ENCODE measurements around the gene BABAM2. TPM values are rescaled to one million over a fixed set of nuclear protein-coding genes. Genes with fewer than 3 reads are reported as not detected.

The BABAM2 gene
- total and polyA plus RNA-seq, 2 experiments from 2014 or later: 17.8 to 21.5 TPM

DNA sequence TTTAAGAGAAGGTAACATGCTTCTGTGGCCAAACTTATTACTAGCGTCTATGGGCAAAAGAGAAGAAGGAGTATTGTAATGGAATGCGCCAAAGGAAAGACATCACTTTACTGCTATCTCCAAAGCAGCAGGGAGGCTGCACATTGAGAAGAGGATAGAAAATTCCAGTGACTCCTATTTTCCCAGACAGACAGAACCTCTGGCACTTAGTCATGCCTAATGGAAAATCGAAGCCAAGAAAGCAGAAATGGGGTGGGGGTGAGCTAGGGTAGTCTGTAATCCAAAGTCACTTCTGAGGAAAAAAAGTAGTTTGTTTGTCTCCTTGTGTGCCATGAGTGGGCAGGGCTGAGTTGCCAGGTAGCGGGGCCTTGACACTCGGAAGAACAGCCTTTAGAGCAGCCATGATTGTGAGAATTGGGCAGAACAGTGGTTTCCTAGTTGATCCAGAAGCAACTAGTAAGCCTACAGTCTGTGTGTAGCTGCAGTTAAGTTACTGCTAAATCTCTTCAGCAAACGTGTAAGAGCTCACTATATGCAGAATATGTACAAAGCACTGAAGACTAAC, 422.8 kb downstream of the BABAM2 start:
- Histone ChIP-seq H3K36me3 (ENCODE audit: insufficient read depth) (no peaks in the 10 kb centered on the region; the same call in 1 of the 2 replicates), H3K27me3 (ENCODE audit: insufficient read depth) (no peaks in the 10 kb centered on the region), H3K9me2 (ENCODE audit: insufficient read depth) (no peaks in the 10 kb centered on the region; the same call in 1 of the 2 replicates), H2AFZ (no peak overlapping the region), H3K79me2 (replicated peaks; ENCODE audit: insufficient read depth) (no peaks in the 10 kb centered on the region), H3K4me2 (no peak overlapping the region), H3F3A (replicated peaks; ENCODE audit: low read depth) (no peaks in the 10 kb centered on the region), H3K27ac (ENCODE audit: low read depth) (no peak overlapping the region), H4K20me1 (replicated peaks; ENCODE audit: insufficient read depth) (no peaks in the 10 kb centered on the region), H3K4me1 (ENCODE audit: insufficient read depth) (peaks cover 5% of the 10 kb centered on the region), H3K4me3 (no peak overlapping the region)
- peaks cover 16% of the 10 kb centered on the region; the same call in 2 of the 3 replicates for H3K4me1 Mint-ChIP-seq
- no peak for DNase-seq (ENCODE audit: low spot score)
- no peaks in the 10 kb centered on the region for H3K9me3 Mint-ChIP-seq
- H3K4me3 Mint-ChIP-seq: no peak overlapping the region
- no peak for ATAC-seq
- no peaks in the 10 kb centered on the region; the same call in 2 of the 3 replicates for H3K36me3 Mint-ChIP-seq (ENCODE audit: low read depth)
- peaks cover 3% of the 10 kb centered on the region for H3K27me3 Mint-ChIP-seq (ENCODE audit: insufficient read depth, low read depth, poor library complexity)
- H3K27ac Mint-ChIP-seq: no peak overlapping the region
- TF ChIP-seq EZH2phosphoT487 (IDR thresholded peaks at IDR 0.05; ENCODE audit: unreplicated experiment) (no peak), CTCF (conservative IDR thresholded peaks at IDR 0.05; ENCODE audit: low read depth in 2 of 2) (no peak), POLR2AphosphoS5 (IDR thresholded peaks at IDR 0.05; ENCODE audit: low read depth) (no peak), CREB1 (CRISPR knock-in tag; IDR thresholded peaks at IDR 0.05; ENCODE audit: low read depth) (no peak), NANOG (IDR thresholded peaks at IDR 0.05; ENCODE audit: borderline replicate concordance) (no peak), ZNF331 (CRISPR knock-in tag; IDR thresholded peaks at IDR 0.05; ENCODE audit: low read depth) (no peak), EZH2 (IDR thresholded peaks at IDR 0.05; ENCODE audit: low read depth, unreplicated experiment) (no peak)
- TF ChIP-seq, protein P1, sequence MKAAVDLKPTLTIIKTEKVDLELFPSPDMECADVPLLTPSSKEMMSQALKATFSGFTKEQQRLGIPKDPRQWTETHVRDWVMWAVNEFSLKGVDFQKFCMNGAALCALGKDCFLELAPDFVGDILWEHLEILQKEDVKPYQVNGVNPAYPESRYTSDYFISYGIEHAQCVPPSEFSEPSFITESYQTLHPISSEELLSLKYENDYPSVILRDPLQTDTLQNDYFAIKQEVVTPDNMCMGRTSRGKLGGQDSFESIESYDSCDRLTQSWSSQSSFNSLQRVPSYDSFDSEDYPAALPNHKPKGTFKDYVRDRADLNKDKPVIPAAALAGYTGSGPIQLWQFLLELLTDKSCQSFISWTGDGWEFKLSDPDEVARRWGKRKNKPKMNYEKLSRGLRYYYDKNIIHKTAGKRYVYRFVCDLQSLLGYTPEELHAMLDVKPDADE (IDR thresholded peaks at IDR 0.05): no peak
- TF ChIP-seq, protein P2, sequence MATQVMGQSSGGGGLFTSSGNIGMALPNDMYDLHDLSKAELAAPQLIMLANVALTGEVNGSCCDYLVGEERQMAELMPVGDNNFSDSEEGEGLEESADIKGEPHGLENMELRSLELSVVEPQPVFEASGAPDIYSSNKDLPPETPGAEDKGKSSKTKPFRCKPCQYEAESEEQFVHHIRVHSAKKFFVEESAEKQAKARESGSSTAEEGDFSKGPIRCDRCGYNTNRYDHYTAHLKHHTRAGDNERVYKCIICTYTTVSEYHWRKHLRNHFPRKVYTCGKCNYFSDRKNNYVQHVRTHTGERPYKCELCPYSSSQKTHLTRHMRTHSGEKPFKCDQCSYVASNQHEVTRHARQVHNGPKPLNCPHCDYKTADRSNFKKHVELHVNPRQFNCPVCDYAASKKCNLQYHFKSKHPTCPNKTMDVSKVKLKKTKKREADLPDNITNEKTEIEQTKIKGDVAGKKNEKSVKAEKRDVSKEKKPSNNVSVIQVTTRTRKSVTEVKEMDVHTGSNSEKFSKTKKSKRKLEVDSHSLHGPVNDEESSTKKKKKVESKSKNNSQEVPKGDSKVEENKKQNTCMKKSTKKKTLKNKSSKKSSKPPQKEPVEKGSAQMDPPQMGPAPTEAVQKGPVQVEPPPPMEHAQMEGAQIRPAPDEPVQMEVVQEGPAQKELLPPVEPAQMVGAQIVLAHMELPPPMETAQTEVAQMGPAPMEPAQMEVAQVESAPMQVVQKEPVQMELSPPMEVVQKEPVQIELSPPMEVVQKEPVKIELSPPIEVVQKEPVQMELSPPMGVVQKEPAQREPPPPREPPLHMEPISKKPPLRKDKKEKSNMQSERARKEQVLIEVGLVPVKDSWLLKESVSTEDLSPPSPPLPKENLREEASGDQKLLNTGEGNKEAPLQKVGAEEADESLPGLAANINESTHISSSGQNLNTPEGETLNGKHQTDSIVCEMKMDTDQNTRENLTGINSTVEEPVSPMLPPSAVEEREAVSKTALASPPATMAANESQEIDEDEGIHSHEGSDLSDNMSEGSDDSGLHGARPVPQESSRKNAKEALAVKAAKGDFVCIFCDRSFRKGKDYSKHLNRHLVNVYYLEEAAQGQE (IDR thresholded peaks at IDR 0.05; ENCODE audit: unreplicated experiment): no peak
